GM10248 (cell line): Measurements from ENCODE around the gene MMP24OS.

ENCODE experiments used
- CTCF ChIA-PET: fragments of 300-600 bp; sonication (Branson Sonifier 250); formaldehyde crosslinking; extraction: SDS; loops from one replicate; lab custom pipeline; 2021; ENCODE audit warnings: antibody characterized with exemption; lab: Yijun Ruan, JAX
- POLR2A ChIA-PET: fragments of 350-650 bp; sonication (Branson Sonifier 250); formaldehyde crosslinking; extraction: SDS; loops from one replicate; lab custom pipeline; 2020; ENCODE audit warnings: antibody characterized with exemption; lab: Yijun Ruan, JAX
- DNase-seq: peaks from one replicate; pipeline ENCODE4 v3.0.0; 2012; ENCODE audit errors: extremely low spot score
- TF ChIP-seq, protein P1 (sequence below): IDR thresholded peaks from 2 replicates; pipeline ENCODE4 v1.5.1; 2012; ENCODE audit warnings: mild to moderate bottlenecking, low read depth; ENCODE audit errors: extremely low read depth, missing control alignments, control extremely low read depth

Gene MMP24OS

GRCh38 chr20:35307666-35308653 is 30.0 kb upstream of the MMP24OS start:
- TF ChIP-seq, protein P1, sequence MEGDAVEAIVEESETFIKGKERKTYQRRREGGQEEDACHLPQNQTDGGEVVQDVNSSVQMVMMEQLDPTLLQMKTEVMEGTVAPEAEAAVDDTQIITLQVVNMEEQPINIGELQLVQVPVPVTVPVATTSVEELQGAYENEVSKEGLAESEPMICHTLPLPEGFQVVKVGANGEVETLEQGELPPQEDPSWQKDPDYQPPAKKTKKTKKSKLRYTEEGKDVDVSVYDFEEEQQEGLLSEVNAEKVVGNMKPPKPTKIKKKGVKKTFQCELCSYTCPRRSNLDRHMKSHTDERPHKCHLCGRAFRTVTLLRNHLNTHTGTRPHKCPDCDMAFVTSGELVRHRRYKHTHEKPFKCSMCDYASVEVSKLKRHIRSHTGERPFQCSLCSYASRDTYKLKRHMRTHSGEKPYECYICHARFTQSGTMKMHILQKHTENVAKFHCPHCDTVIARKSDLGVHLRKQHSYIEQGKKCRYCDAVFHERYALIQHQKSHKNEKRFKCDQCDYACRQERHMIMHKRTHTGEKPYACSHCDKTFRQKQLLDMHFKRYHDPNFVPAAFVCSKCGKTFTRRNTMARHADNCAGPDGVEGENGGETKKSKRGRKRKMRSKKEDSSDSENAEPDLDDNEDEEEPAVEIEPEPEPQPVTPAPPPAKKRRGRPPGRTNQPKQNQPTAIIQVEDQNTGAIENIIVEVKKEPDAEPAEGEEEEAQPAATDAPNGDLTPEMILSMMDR = no peak
- ChIA-PET POLR2A (no interaction called here), CTCF (interaction anchor here (0.7 to 12.8 kb wide), 15 partner anchors 9 to 178 kb away, joined by 3 to 108 read pairs (median 4); partner anchors contain the start of gene CEP250)
- no peak for DNase-seq

- no peak for DNase-seq
- TF ChIP-seq, protein P1 = peak; percentile 66
- ChIA-PET POLR2A (no interaction called here), CTCF (interaction anchor here (0.7 to 12.8 kb wide), 19 partner anchors 8 to 212 kb away, joined by 3 to 108 read pairs (median 4); partner anchors contain the start of gene CEP250)
Observed at GRCh38 chr20:35306931-35307517, 29.1 kb upstream of the MMP24OS start.

DNA sequence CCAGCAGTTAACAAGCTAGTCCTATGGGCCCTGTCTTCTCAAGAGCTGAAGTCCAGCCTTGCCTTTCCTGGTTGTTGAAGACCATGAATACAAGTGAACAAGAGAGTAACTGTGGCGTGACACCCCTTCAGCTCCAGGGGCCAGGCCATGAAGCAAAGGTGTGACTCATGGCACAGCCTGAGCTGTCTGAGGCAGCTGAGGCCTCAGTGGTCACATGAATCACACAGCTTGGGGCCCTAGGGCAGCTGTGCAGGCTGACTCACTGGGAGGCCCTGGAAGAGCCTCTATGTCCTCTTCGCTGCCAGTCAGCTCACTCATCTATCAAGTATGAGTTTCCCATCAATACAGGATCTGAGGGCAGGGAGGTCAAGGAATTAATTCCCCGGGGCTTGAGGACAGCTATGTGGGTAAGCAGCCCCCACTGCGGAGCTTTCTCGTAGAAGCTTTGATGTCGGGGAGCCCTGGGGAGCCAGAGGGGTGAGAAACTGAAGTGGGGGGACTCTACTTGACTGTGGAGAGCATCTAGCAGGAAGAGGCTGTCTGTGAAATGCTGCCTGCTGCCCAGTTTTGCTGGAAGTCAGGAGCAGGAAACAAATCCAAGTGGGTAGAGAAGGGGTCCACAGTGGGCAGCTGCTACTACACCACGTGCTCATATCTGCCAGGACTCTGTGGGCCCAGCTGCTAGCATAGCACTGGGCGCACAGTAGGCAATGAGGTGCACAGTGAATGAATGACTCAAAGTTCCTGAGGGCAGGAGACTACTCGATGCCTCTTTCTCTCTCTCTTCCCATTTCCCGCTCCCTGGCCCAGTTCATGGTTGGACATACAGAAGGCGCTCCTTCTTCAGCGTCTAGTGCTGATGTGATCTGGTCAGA is 28.0 kb upstream of the MMP24OS start:
- POLR2A ChIA-PET = interaction anchor here (0.6 kb wide), 1 partner anchor 427 kb away, joined by 5 read pairs; no protein-coding TSS in a partner anchor
- TF ChIP-seq, protein P1 = no peak
- no peak for DNase-seq
- CTCF ChIA-PET = interaction anchor here (0.7 to 13.6 kb wide), 20 partner anchors 3 to 744 kb away, joined by 3 to 108 read pairs (median 4); partner anchors contain the start of genes CEP250 and GDF5

GRCh38 chr20:35304956-35305355 is 27.0 kb upstream of the MMP24OS start:
- TF ChIP-seq, protein P1 = no peak
- ChIA-PET CTCF (interaction anchor here (0.9 to 13.6 kb wide), 24 partner anchors 4 to 686 kb away, joined by 3 to 108 read pairs (median 6); partner anchors contain the start of genes CEP250 and GDF5), POLR2A (no interaction called here)
- DNase-seq = no peak

GRCh38 chr20:35303735-35304491 is 26.0 kb upstream of the MMP24OS start:
- ChIA-PET CTCF (interaction anchor here (0.8 to 13.6 kb wide), 42 partner anchors 5 to 471 kb away, joined by 3 to 108 read pairs (median 4); partner anchors contain the start of genes CEP250, EIF6, GDF5 and MMP24OS), POLR2A (interaction anchor here (0.6 kb wide), 1 partner anchor 19 kb away, joined by 6 read pairs; the partner anchor contains the start of gene EIF6)
- peak; percentile 88 for DNase-seq
- TF ChIP-seq, protein P1 = peak; percentile 81
